Parathyroid adenoma (tissue), 2 donors: ENCODE data around the gene CLASP2.

ENCODE experiments used
- H2AFZ ChIP-seq: fragments of 300-600 bp; sonication (generic); one replicate; pipeline ENCODE4 v1.7.0; 2017; ENCODE audit warnings: antibody characterized with exemption, mild to moderate bottlenecking
- H3K27ac ChIP-seq: fragments of 300-600 bp; sonication (generic); one replicate; pipeline ENCODE4 v1.7.0; 2017
- H3K27me3 ChIP-seq: fragments of 300-600 bp; sonication (generic); one replicate; pipeline ENCODE4 v1.7.0; 2017; ENCODE audit warnings: low read length; ENCODE audit not compliant: control insufficient read depth, insufficient read depth
- H3K36me3 ChIP-seq: fragments of 300-600 bp; sonication (generic); one replicate; pipeline ENCODE4 v1.7.0; 2017; ENCODE audit warnings: low read length; ENCODE audit not compliant: control insufficient read depth, insufficient read depth
- H3K4me1 ChIP-seq: fragments of 300-600 bp; sonication (generic); one replicate; pipeline ENCODE4 v1.7.0; 2017; ENCODE audit warnings: control low read depth
- H3K4me2 ChIP-seq: fragments of 300-600 bp; sonication (generic); one replicate; pipeline ENCODE4 v1.7.0; 2017; ENCODE audit warnings: low read length
- H3K4me3 ChIP-seq: fragments of 300-600 bp; sonication (generic); one replicate; pipeline ENCODE4 v1.7.0; 2017; ENCODE audit warnings: low read depth, low read length
- H3K79me2 ChIP-seq: fragments of 300-600 bp; sonication (generic); one replicate; pipeline ENCODE4 v1.7.0; 2017; ENCODE audit warnings: control low read depth
- H3K9ac ChIP-seq: fragments of 300-600 bp; sonication (generic); one replicate; pipeline ENCODE4 v1.7.0; 2017; ENCODE audit warnings: mild to moderate bottlenecking
- H3K9me3 ChIP-seq: fragments of 300-600 bp; sonication (generic); one replicate; pipeline ENCODE4 v1.7.0; 2017; ENCODE audit warnings: low read length; ENCODE audit not compliant: control insufficient read depth
- TF ChIP-seq, protein P1 (sequence below): fragments of 300-600 bp; sonication (generic); IDR thresholded peaks from one replicate; pipeline ENCODE4 v1.7.0; 2017; ENCODE audit warnings: antibody characterized with exemption, mild to moderate bottlenecking
- donor health status: primary hyperparathyroidism.

Gene CLASP2

GRCh38 chr3:33629219-33629618, 88.8 kb downstream of the CLASP2 start:
- Histone ChIP-seq H3K27me3 (no peaks in the 10 kb centered on the region), H3K36me3 (no peaks in the 10 kb centered on the region), H3K79me2 (no peaks in the 10 kb centered on the region), H3K4me2 (no peak overlapping the region), H3K4me1 (no peaks in the 10 kb centered on the region), H3K9me3 (no peaks in the 10 kb centered on the region), H3K27ac (no peak overlapping the region), H3K4me3 (no peak overlapping the region), H3K9ac (no peak overlapping the region), H2AFZ (no peak overlapping the region)
- TF ChIP-seq, protein P1, sequence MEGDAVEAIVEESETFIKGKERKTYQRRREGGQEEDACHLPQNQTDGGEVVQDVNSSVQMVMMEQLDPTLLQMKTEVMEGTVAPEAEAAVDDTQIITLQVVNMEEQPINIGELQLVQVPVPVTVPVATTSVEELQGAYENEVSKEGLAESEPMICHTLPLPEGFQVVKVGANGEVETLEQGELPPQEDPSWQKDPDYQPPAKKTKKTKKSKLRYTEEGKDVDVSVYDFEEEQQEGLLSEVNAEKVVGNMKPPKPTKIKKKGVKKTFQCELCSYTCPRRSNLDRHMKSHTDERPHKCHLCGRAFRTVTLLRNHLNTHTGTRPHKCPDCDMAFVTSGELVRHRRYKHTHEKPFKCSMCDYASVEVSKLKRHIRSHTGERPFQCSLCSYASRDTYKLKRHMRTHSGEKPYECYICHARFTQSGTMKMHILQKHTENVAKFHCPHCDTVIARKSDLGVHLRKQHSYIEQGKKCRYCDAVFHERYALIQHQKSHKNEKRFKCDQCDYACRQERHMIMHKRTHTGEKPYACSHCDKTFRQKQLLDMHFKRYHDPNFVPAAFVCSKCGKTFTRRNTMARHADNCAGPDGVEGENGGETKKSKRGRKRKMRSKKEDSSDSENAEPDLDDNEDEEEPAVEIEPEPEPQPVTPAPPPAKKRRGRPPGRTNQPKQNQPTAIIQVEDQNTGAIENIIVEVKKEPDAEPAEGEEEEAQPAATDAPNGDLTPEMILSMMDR, result no peak

- H3K36me3 ChIP-seq, result no peaks in the 10 kb centered on the region
- H3K79me2 ChIP-seq, result no peaks in the 10 kb centered on the region
- H3K4me1 ChIP-seq, result no peaks in the 10 kb centered on the region
- no peak overlapping the region for H2AFZ ChIP-seq
- H3K4me2 ChIP-seq, result no peak overlapping the region
- H3K4me3 ChIP-seq, result no peak overlapping the region
- H3K27ac ChIP-seq, result no peak overlapping the region
- H3K9ac ChIP-seq, result no peak overlapping the region
- no peaks in the 10 kb centered on the region for H3K9me3 ChIP-seq
- TF ChIP-seq, protein P1, result no peak
- no peaks in the 10 kb centered on the region for H3K27me3 ChIP-seq
Measured at GRCh38 chr3:33624756-33625155, 93.3 kb downstream of the CLASP2 start.

GRCh38 chr3:33613041-33613440, 105.0 kb downstream of the CLASP2 start:
- no peak overlapping the region for H3K4me3 ChIP-seq
- no peak overlapping the region for H3K4me2 ChIP-seq
- H3K27ac ChIP-seq, result no peak overlapping the region
- H3K36me3 ChIP-seq, result no peaks in the 10 kb centered on the region
- H3K9me3 ChIP-seq, result no peaks in the 10 kb centered on the region
- no peaks in the 10 kb centered on the region for H3K79me2 ChIP-seq
- H2AFZ ChIP-seq, result no peak overlapping the region
- H3K4me1 ChIP-seq, result no peaks in the 10 kb centered on the region
- no peak overlapping the region for H3K9ac ChIP-seq
- H3K27me3 ChIP-seq, result no peaks in the 10 kb centered on the region
- TF ChIP-seq, protein P1, result no peak

- Histone ChIP-seq H3K36me3 (no peaks in the 10 kb centered on the region), H3K27ac (no peak overlapping the region)
- TF ChIP-seq, protein P1, result no peak
Measured at GRCh38 chr3:33612607-33613006, 105.4 kb downstream of the CLASP2 start.

DNA sequence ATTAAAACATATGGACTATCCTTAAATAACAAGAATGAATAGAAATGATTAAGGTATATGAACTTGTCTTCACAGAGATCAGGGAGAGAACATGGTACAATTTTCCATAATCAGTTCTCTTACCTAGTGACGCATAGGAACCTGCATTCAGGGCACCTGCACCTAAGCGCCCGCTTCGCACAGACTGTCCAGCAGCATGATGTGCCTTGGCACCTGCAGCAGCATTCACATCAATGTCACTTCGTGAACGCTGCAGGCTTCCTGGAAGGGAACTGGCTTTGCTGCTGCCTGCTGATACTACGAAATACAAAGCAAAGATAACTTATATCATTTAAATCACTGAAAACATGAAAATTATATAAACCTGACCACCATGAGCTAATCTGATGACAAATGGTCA, 115.2 kb downstream of the CLASP2 start:
- Histone ChIP-seq H3K4me1 (no peaks in the 10 kb centered on the region), H3K4me2 (no peak overlapping the region), H3K9ac (no peak overlapping the region), H3K9me3 (no peaks in the 10 kb centered on the region), H3K27me3 (no peaks in the 10 kb centered on the region), H3K79me2 (no peaks in the 10 kb centered on the region), H3K27ac (no peak overlapping the region), H2AFZ (no peak overlapping the region), H3K4me3 (no peak overlapping the region), H3K36me3 (no peaks in the 10 kb centered on the region)
- TF ChIP-seq, protein P1, result no peak

More at GRCh38 chr3:33612607-33613006, 105.4 kb downstream of the CLASP2 start:
- Histone ChIP-seq H3K9me3 (no peaks in the 10 kb centered on the region), H3K27me3 (no peaks in the 10 kb centered on the region), H2AFZ (no peak overlapping the region), H3K4me2 (no peak overlapping the region), H3K4me3 (no peak overlapping the region), H3K9ac (no peak overlapping the region), H3K79me2 (no peaks in the 10 kb centered on the region), H3K4me1 (no peaks in the 10 kb centered on the region)
